ENCODE data around the gene TNFRSF19. TPM values are rescaled to one million over a fixed set of nuclear protein-coding genes. Genes with fewer than 3 reads are reported as not detected.

Gene TNFRSF19
- total and polyA plus RNA-seq, 2 of the 8 experiments (the other 6 are each of a cell fraction or from before 2014, with no cell fraction given): 0.50 to 0.95 TPM

DNA sequence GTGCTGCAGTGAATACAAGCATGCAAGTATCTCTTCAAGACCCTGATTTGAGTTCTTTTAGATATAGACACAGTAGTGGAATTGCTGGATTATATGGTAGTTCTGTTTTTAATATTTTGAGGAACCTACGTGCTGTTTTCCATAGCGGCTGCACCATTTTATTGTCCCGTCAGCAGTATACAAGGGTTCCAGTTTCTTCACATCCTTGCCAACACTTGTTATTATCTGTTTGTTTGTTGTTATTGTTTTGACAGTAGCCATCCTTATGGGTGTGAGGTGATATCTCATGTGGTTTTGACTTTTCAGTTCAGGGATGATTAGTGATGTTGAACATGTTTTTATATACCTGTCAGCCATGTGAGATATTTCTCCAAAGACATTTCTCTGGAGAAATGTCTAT lies 53.2 kb downstream of the TNFRSF19 start:
- Histone ChIP-seq H3K4me3 (ENCODE audit: extremely low read depth in 1 of 4, insufficient read depth in 2 of 4, low read depth in 3 of 4, low read length in 4 of 4) (no peak overlapping the region), H4K5ac (ENCODE audit: insufficient read length, low read depth, low read length) (no peak overlapping the region), H3K79me2 (ENCODE audit: control insufficient read depth in 1 of 2, insufficient read depth in 2 of 2, low read length in 2 of 2) (no peaks in the 10 kb centered on the region), H3K18ac (ENCODE audit: extremely low read depth, low read length) (no peak overlapping the region), H3K14ac (ENCODE audit: insufficient read length) (no peak overlapping the region), H2BK20ac (ENCODE audit: low read length) (no peak overlapping the region), H3K36me3 (ENCODE audit: control insufficient read depth in 2 of 4, insufficient read depth in 4 of 4, low read length in 3 of 4) (no peaks in the 10 kb centered on the region; a peak in 1 of 8 replicates), H2AFZ (ENCODE audit: low read length) (no peak overlapping the region), H2BK5ac (ENCODE audit: low read depth, low read length) (no peak overlapping the region), H2BK15ac (ENCODE audit: low read length) (no peak overlapping the region), H3K56ac (replicated peaks; ENCODE audit: insufficient read length, low read depth, low read length) (no peak overlapping the region), H2AK5ac (ENCODE audit: low read depth, low read length) (no peak overlapping the region), H3K9me3 (ENCODE audit: insufficient read depth in 2 of 2, low read depth in 1 of 2, low read length in 1 of 2) (no peaks in the 10 kb centered on the region), H3K27ac (ENCODE audit: low read depth, low read length) (no peak overlapping the region), H3K27me3 (replicated peaks in 1 of 4; ENCODE audit: control insufficient read depth in 3 of 4, extremely low read depth in 1 of 4, insufficient read depth in 3 of 4, low read length in 3 of 4) (no peaks in the 10 kb centered on the region), H3K23ac (ENCODE audit: insufficient read length) (no peak overlapping the region), H4K8ac (ENCODE audit: extremely low read depth, insufficient read depth, low read length) (no peak overlapping the region), H3K9ac (replicated peaks in 1 of 4; ENCODE audit: extremely low read depth in 1 of 4, low read depth in 3 of 4, low read length in 3 of 4) (no peak overlapping the region), H3K4me1 (replicated peaks in 1 of 4; ENCODE audit: control insufficient read depth in 3 of 4, insufficient read depth in 4 of 4, low read length in 3 of 4) (peaks cover 0 to 9% (median 2%) of the 10 kb centered on the region in 4 experiments; a peak in 3 of 7 replicates), H3K79me1 (ENCODE audit: low read depth, low read length) (no peaks in the 10 kb centered on the region), H4K91ac (replicated peaks; ENCODE audit: insufficient read length, low read length) (no peak overlapping the region), H2BK12ac (ENCODE audit: low read depth, low read length) (no peak overlapping the region), H4K20me1 (replicated peaks in 1 of 2; ENCODE audit: control insufficient read depth in 1 of 2, insufficient read depth in 2 of 2, low read length in 2 of 2) (no peaks in the 10 kb centered on the region), H3K4me2 (ENCODE audit: insufficient read depth in 1 of 2, low read depth in 2 of 2, low read length in 2 of 2) (no peak overlapping the region), H2BK120ac (replicated peaks; ENCODE audit: low read depth, low read length) (no peak overlapping the region), H3K4ac (replicated peaks; ENCODE audit: insufficient read length, low read depth, low read length) (no peak overlapping the region), H3K23me2 (ENCODE audit: low read depth, low read length) (no peaks in the 10 kb centered on the region)
- DNase-seq (ENCODE audit: low read depth in 1 of 2, low spot score in 2 of 2): no peak
- WGBS, 2 experiments (ENCODE audit: extremely low coverage in 1 of 2, insufficient coverage in 1 of 2, insufficient read length in 1 of 2, insufficient replicate concordance in 2 of 2, low coverage in 1 of 2, low lambda C conversion rate in 2 of 2, missing lambda C conversion rate in 1 of 2): 99% methylated on average over 3 of the region's 3 CpGs; no CpG with 5 or more reads in 1 of the 2 experiments
- ChIA-PET CTCF (ENCODE audit: partially characterized antibody) (no interaction called here), POLR2A (ENCODE audit: partially characterized antibody) (no interaction called here)
- TF ChIP-seq USF2 (IDR thresholded peaks at IDR 0.05; ENCODE audit: low read length) (no peak), EZH2 (IDR thresholded peaks at IDR 0.05; ENCODE audit: low read depth, low read length, severe bottlenecking) (no peak), CHD2 (IDR thresholded peaks at IDR 0.05; ENCODE audit: low read length) (no peak), POLR2A (IDR thresholded peaks at IDR 0.05; ENCODE audit: control extremely low read depth in 1 of 2, low read depth in 2 of 2, low read length in 2 of 2) (no peak)
- FAIRE-seq: no peak
